T-helper 1 cell treated with Interleukin-12 subunit alpha and Interleukin-12 subunit beta and Interleukin-4 antibody, amounts not matched to agents 30 ng/mL and 1 ng/mL, for 36 hours (primary cell): ENCODE results near the gene FRMD4A. TPM values are rescaled to one million over a fixed set of nuclear protein-coding genes. Genes with fewer than 3 reads are reported as not detected.

Experiments used
- intact Hi-C: fragments of 100-400 bp; cut with micrococcal nuclease; formaldehyde crosslinking; loops from one replicate; pipeline ENCODE4 v1.15.1; 2024
- total RNA-seq: library from RNA; stranded (reverse); gene quantifications from 2 replicates; pipeline ENCODE4 v1.2.3, GENCODE V29; 2022

The FRMD4A gene
- total RNA-seq, 1 donor from 2014 or later = 0.02 TPM

- intact Hi-C loops = no loop called here
Measured at GRCh38 chr10:13634207-13634606, 696.5 kb downstream of the FRMD4A start.

DNA sequence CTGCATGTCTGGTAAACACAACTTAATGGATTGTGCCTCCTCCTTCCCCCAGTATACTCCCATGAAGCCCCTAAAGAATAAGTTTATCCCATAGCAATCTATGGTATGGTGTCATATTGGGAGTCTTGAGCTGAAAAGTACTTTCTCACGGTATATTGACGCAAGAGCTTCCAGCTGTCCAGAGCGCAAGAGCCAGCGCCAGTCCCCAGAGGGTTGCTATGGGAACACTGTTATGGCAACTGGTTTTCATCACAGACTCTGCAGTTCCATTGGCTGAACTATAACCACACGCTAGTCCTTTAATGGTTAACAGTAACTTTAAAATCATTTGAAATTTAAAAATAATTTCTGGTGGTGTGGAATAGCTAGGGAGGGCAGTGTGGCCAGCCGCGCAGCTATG, 697.0 kb downstream of the FRMD4A start:
- intact Hi-C loops = no loop called here

DNA sequence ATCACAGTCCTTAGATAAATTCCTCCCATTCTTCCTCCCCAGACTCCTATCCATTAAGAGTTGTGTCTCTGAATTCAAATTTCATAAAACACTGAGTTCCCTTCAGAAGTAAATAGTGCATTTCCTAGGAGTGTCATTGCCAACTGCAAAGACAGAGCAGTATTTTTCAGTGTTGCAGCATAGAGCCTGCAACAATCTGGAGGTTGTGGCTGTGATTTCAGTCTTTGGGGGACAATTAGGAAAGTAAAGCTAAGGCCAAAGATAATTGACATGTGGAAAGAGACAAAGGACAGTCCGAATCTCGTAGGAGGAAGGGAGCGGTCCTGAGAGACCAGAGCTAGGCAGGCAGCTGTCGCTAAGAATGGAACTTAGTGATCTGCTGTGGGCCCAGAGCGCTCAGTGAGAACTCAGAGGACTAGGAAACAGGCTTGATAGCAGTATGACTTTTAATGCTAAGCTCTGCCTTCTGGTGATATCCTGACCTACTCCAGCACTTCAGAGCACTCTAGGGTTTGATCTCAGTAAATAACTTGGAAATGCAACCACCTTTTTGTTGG, 697.8 kb downstream of the FRMD4A start:
- intact Hi-C loops = no loop called here

- intact Hi-C loops = no loop called here
Measured at GRCh38 chr10:13632440-13632839, 698.3 kb downstream of the FRMD4A start.

DNA sequence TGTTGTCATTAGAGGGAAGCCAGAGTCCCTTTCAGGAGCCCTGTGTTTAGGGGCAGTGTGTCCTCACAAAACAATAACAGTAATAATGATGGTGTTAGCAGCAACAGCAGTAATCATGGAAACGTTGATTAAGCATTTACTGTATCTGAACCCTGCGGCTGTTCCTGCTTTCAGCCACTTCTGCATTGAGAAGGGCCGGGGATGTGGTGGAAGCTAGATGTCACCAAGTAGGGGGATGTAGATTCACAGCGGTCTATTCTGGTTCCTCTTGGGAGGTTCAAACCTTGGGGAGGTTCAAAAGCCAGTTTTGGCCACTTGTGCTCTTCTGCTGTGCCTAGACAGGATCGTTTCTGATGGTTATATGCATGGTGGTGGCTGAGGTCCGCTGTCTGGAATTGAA, 699.1 kb downstream of the FRMD4A start:
- intact Hi-C loops = no loop called here

GRCh38 chr10:13630231-13630630, 700.5 kb downstream of the FRMD4A start:
- intact Hi-C loops = no loop called here

DNA sequence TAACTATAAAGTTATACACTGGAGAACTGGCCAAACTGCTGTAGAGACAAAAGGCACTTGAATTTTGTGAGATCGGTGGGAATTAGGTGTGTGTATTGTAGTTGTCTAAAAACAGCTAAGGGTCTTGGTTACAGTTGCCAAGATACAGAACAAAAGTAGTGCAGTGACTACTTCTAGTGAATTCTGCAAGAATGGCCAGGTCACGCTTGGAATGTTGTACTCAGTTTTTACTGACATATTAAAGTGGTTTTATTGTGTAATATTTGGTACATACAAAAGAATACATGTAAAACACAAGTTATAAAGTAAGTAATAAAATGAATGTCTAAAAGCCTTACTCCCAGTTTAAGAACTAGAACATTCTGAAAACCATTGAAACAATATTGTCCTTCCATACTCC, 701.6 kb downstream of the FRMD4A start:
- intact Hi-C loops = no loop called here

GRCh38 chr10:13628661-13629060, 702.1 kb downstream of the FRMD4A start:
- intact Hi-C loops = no loop called here

- intact Hi-C loops = no loop called here
Measured at GRCh38 chr10:13627459-13628310, 703.0 kb downstream of the FRMD4A start.

DNA sequence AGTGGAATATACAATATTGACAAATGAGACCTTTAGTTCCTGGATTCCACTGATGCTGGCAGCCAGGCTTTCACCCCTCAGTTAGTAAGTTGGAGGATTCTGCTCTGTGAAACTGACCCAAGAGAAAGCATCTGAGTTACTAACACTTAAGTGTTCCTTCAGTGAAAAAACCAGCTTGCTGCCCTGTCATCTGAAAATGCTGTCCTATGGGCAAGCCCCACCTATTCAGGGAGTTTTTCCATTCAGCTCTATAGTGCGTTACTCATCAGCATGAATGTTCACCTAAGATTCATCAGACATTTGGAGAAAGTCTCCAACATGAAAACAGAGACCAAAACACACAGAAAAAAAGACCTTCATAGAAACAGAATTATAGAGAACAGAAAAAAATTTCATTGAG, 706.1 kb downstream of the FRMD4A start:
- intact Hi-C loops = no loop called here

- intact Hi-C loops = no loop called here
Measured at GRCh38 chr10:13621931-13622330, 708.8 kb downstream of the FRMD4A start.

DNA sequence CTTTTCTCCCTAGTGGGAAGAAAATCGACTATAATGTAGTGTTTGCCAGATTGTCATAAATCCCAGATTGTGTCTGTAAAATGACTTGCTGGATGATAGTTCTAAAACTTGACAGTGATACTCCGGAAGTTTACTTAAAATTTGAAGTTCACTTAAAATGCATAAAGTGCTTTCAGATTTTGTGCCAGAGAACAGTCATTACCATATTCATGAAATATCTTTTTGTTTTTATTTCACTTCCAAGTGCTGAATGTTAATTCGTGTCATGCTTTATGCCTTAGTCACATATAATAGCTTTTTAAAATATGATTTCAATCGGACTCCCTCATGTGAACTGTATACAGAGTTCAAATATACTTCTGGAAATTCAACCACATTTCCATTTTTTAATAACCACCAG, 713.6 kb downstream of the FRMD4A start:
- intact Hi-C loops = no loop called here

- intact Hi-C loops = no loop called here
Measured at GRCh38 chr10:13615650-13616300, 714.9 kb downstream of the FRMD4A start.

- intact Hi-C loops = no loop called here
Measured at GRCh38 chr10:13614530-13615332, 716.0 kb downstream of the FRMD4A start.

DNA sequence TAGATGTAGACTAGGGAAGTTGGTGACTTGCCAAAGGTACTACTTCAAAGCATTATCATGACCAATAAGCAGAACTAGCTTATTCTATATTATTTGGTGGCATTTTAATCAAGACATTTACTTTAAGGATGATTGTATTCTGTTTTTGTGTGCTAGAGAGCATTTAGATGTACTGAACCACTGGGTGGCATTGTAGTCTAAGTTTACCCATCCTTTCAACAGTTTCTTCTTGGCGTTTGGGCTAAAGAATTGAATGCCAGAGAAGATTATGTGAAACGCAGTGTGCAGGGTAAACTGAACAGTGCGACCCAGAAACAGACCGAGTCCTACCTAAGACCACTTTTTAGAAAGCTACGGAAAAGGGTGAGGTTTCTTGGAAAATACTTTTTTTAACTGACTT, 717.2 kb downstream of the FRMD4A start:
- intact Hi-C loops = loop anchor here (1.0 kb wide), 1 partner anchor 165 kb away; no protein-coding TSS in a partner anchor

DNA sequence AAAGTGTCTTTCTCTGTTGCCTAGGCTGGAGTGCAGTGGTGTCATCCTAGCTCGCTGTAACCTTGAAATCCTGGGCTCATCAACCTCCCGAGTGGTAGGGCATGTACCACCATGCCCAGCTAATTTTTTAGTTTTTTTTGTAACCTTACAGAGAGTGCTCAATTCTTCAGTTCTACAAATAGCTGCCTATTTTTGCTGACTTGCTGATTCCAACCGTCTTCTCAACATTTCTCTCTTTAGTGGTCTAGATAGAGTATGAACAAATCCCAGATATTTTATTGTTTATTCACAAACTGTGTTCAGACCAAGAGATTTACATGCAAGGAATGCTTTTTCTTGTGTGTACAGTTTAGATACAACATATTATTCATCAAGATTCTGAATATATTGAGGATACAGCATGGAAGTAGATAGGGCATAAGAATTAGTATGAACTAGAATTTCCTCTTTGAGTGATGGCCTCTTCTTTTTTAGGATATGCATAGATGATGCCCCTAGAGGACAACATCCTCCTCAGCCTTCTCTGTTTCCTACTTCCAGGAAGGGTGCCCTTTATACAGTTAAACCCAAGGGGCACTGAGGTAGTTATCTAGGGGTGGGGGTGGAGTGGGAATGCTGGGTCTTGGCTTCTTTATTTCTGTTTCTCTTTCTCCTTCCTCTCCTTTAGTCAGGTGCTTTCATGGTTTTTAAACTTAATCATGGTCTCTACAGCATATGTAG, 717.9 kb downstream of the FRMD4A start:
- intact Hi-C loops = loop anchor here (1.0 kb wide), 1 partner anchor 165 kb away; no protein-coding TSS in a partner anchor

DNA sequence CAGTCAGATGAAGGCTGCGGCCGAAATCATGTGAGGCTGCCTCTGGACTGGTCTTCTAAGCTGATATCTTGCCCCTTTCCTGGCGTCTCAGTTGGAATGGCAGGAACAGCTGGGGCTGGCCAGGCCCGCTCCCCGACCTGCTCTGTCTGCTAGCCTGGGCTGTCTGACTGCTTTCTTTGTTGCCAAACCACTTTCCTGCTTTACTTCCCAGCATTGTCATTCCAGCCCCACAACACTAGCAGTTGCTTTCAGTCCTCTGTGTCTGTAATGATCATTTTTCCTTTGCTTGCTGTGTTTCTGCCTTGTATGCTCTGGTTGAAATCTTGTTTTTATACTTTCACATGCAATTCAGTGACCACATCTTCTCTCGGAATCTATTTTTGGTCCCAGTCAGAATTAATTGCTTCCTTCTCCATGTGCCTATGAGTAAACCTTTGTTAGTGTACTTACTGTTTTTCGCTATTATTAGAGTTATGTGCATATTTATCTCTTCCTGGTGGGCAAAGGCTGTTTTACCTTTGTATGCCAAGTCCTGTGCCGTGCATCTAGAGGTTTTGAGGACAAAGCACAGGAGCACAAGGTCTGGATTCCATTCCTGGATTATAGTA, 722.4 kb downstream of the FRMD4A start:
- intact Hi-C loops = no loop called here

GRCh38 chr10:13604357-13605040, 726.2 kb downstream of the FRMD4A start:
- intact Hi-C loops = no loop called here

DNA sequence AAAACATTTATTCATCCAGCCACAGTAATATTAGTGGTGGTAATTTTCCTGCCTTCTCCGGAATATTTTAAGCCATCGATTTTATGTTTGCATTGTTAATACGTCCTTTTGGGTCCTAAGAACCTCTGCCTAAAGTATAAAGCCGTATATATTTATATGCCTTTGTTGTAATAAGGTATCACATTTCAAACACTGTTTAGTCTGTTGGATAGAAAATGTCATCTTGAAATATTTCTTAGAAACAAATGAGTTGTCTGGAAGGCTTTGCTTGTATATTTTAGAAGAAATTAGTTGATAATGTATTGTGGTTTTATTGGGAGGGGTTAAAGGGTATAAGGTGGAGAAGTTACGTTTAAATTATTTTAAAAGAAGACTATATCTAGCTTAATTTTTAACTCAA, 732.8 kb downstream of the FRMD4A start:
- intact Hi-C loops = no loop called here

DNA sequence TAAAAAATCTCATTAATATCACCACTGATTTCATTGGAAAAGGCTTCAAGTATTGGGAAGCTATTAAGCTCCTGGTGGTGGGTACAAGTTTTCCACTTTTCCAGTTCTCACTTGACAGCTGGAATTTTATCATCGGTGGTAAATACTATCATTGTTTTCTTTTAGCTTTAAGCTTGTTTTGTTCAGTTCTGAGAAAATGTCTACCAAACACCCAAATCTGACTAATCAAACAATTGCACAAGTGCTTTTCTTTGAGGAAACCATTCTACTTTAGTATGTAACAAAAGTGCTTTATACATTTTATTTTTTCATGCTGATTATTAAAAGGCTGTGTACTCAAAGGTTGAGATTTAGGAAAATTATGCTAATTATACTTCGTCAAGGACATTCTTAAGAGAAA, 736.1 kb downstream of the FRMD4A start:
- intact Hi-C loops = no loop called here
